ENCODE results near the gene PDCD4.

Gene PDCD4

GRCh38 chr10:110843031-110843430 is 28.7 kb upstream of the PDCD4 start:
- Histone ChIP-seq H3K4me2 (ENCODE audit: low read length, poor library complexity, severe bottlenecking) (no peak overlapping the region), H3K23ac (ENCODE audit: low read length in 2 of 2) (no peak overlapping the region), H3K27ac (ENCODE audit: low read length, poor library complexity, severe bottlenecking) (no peak overlapping the region), H3K79me1 (replicated peaks; ENCODE audit: low read length, poor library complexity, severe bottlenecking) (no peaks in the 10 kb centered on the region), H4K91ac (ENCODE audit: low read length) (no peak overlapping the region), H2BK120ac (ENCODE audit: low read depth, low read length) (no peak overlapping the region), H2BK12ac (ENCODE audit: low read length in 2 of 2) (no peak overlapping the region), H3K14ac (ENCODE audit: low read length in 2 of 2) (no peak overlapping the region), H2AFZ (ENCODE audit: low read depth, low read length) (no peak overlapping the region), H3K9ac (ENCODE audit: low read length) (no peak overlapping the region), H4K8ac (ENCODE audit: low read length) (no peak overlapping the region), H3K9me3 (ENCODE audit: control insufficient read depth, low read length) (no peaks in the 10 kb centered on the region), H3K36me3 (ENCODE audit: control insufficient read depth in 1 of 2, insufficient read depth in 2 of 2, low read depth in 1 of 2, low read length in 2 of 2) (no peaks in the 10 kb centered on the region), H3K4me3 (ENCODE audit: insufficient read depth in 1 of 2, low read depth in 1 of 2, low read length in 2 of 2) (no peak overlapping the region), H3K27me3 (ENCODE audit: control insufficient read depth in 1 of 2, insufficient read depth in 1 of 2, low read length in 2 of 2) (peaks cover 0 to 12% of the 10 kb centered on the region in 2 experiments), H2AK5ac (ENCODE audit: low read length, severe bottlenecking) (no peak overlapping the region), H3K4me1 (ENCODE audit: control insufficient read depth, insufficient read depth, low read depth, low read length) (peaks cover 6% of the 10 kb centered on the region), H2BK5ac (ENCODE audit: low read depth, low read length, poor library complexity, severe bottlenecking) (no peak overlapping the region), H3K18ac (ENCODE audit: low read depth in 1 of 2, low read length in 2 of 2) (no peak overlapping the region), H3K4ac (ENCODE audit: low read depth in 1 of 2, low read length in 2 of 2) (no peak overlapping the region), H2BK15ac (ENCODE audit: low read depth, poor library complexity, severe bottlenecking) (no peak overlapping the region)
- 90% methylated on average over 2 of the region's 2 CpGs for WGBS
- no peak for DNase-seq

GRCh38 chr10:110843796-110844616 is 27.7 kb upstream of the PDCD4 start:
- no peak overlapping the region for H3K4me2 ChIP-seq (ENCODE audit: low read length, poor library complexity, severe bottlenecking)
- H3K4ac ChIP-seq (ENCODE audit: low read depth in 1 of 2, low read length in 2 of 2) = no peak overlapping the region
- H3K14ac ChIP-seq (ENCODE audit: low read length in 2 of 2) = no peak overlapping the region
- H3K27me3 ChIP-seq (ENCODE audit: control insufficient read depth in 1 of 2, insufficient read depth in 1 of 2, low read length in 2 of 2) = peaks cover 0 to 12% of the 10 kb centered on the region in 2 experiments
- no peak overlapping the region for H2BK5ac ChIP-seq (ENCODE audit: low read depth, low read length, poor library complexity, severe bottlenecking)
- no peak overlapping the region for H3K9ac ChIP-seq (ENCODE audit: low read length)
- H3K27ac ChIP-seq (ENCODE audit: low read length, poor library complexity, severe bottlenecking) = no peak overlapping the region
- no peak overlapping the region for H2AFZ ChIP-seq (ENCODE audit: low read depth, low read length)
- WGBS = 81% methylated on average over 8 of the region's 8 CpGs
- H3K36me3 ChIP-seq (ENCODE audit: control insufficient read depth in 1 of 2, insufficient read depth in 2 of 2, low read depth in 1 of 2, low read length in 2 of 2) = no peaks in the 10 kb centered on the region
- DNase-seq = no peak
- no peaks in the 10 kb centered on the region for H3K79me1 ChIP-seq (replicated peaks; ENCODE audit: low read length, poor library complexity, severe bottlenecking)
- H4K91ac ChIP-seq (ENCODE audit: low read length) = no peak overlapping the region
- no peak overlapping the region for H3K23ac ChIP-seq (ENCODE audit: low read length in 2 of 2)
- no peak overlapping the region for H2BK12ac ChIP-seq (ENCODE audit: low read length in 2 of 2)
- no peak overlapping the region for H4K8ac ChIP-seq (ENCODE audit: low read length)
- no peaks in the 10 kb centered on the region for H3K9me3 ChIP-seq (ENCODE audit: control insufficient read depth, low read length)
- no peak overlapping the region for H2BK120ac ChIP-seq (ENCODE audit: low read depth, low read length)
- H2BK15ac ChIP-seq (ENCODE audit: low read depth, poor library complexity, severe bottlenecking) = no peak overlapping the region
- H3K4me1 ChIP-seq (ENCODE audit: control insufficient read depth, insufficient read depth, low read depth, low read length) = peaks cover 6% of the 10 kb centered on the region
- no peak overlapping the region for H3K4me3 ChIP-seq (ENCODE audit: insufficient read depth in 1 of 2, low read depth in 1 of 2, low read length in 2 of 2)
- H3K18ac ChIP-seq (ENCODE audit: low read depth in 1 of 2, low read length in 2 of 2) = no peak overlapping the region
- no peak overlapping the region for H2AK5ac ChIP-seq (ENCODE audit: low read length, severe bottlenecking)

- H3K27me3 ChIP-seq (ENCODE audit: control insufficient read depth in 1 of 2, insufficient read depth in 1 of 2, low read length in 2 of 2) = peaks cover 0 to 12% of the 10 kb centered on the region in 2 experiments
- H2BK120ac ChIP-seq (ENCODE audit: low read depth, low read length) = no peak overlapping the region
- H2BK15ac ChIP-seq (ENCODE audit: low read depth, poor library complexity, severe bottlenecking) = no peak overlapping the region
- H3K4me2 ChIP-seq (ENCODE audit: low read length, poor library complexity, severe bottlenecking) = no peak overlapping the region
- H4K8ac ChIP-seq (ENCODE audit: low read length) = no peak overlapping the region
- no peak overlapping the region for H3K18ac ChIP-seq (ENCODE audit: low read depth in 1 of 2, low read length in 2 of 2)
- H3K4me3 ChIP-seq (ENCODE audit: insufficient read depth in 1 of 2, low read depth in 1 of 2, low read length in 2 of 2) = no peak overlapping the region
- no peak overlapping the region for H3K27ac ChIP-seq (ENCODE audit: low read length, poor library complexity, severe bottlenecking)
- H3K4ac ChIP-seq (ENCODE audit: low read depth in 1 of 2, low read length in 2 of 2) = no peak overlapping the region
- DNase-seq = no peak
- no peaks in the 10 kb centered on the region for H3K79me1 ChIP-seq (replicated peaks; ENCODE audit: low read length, poor library complexity, severe bottlenecking)
- no peak overlapping the region for H3K9ac ChIP-seq (ENCODE audit: low read length)
- H2AK5ac ChIP-seq (ENCODE audit: low read length, severe bottlenecking) = no peak overlapping the region
- no peak overlapping the region for H2AFZ ChIP-seq (ENCODE audit: low read depth, low read length)
- no peak overlapping the region for H2BK5ac ChIP-seq (ENCODE audit: low read depth, low read length, poor library complexity, severe bottlenecking)
- H3K36me3 ChIP-seq (ENCODE audit: control insufficient read depth in 1 of 2, insufficient read depth in 2 of 2, low read depth in 1 of 2, low read length in 2 of 2) = no peaks in the 10 kb centered on the region
- no peaks in the 10 kb centered on the region for H3K9me3 ChIP-seq (ENCODE audit: control insufficient read depth, low read length)
- no peak overlapping the region for H3K23ac ChIP-seq (ENCODE audit: low read length in 2 of 2)
- H2BK12ac ChIP-seq (ENCODE audit: low read length in 2 of 2) = no peak overlapping the region
- peaks cover 6% of the 10 kb centered on the region for H3K4me1 ChIP-seq (ENCODE audit: control insufficient read depth, insufficient read depth, low read depth, low read length)
- H4K91ac ChIP-seq (ENCODE audit: low read length) = no peak overlapping the region
- 81% methylated on average over 4 of the region's 4 CpGs for WGBS
- no peak overlapping the region for H3K14ac ChIP-seq (ENCODE audit: low read length in 2 of 2)
Observed at GRCh38 chr10:110844617-110844881, 27.2 kb upstream of the PDCD4 start.

GRCh38 chr10:110845192-110845755 is 26.5 kb upstream of the PDCD4 start:
- Histone ChIP-seq H3K4ac (ENCODE audit: low read depth in 1 of 2, low read length in 2 of 2) (no peak overlapping the region), H3K9ac (ENCODE audit: low read length) (no peak overlapping the region), H2BK15ac (ENCODE audit: low read depth, poor library complexity, severe bottlenecking) (no peak overlapping the region), H3K9me3 (ENCODE audit: control insufficient read depth, low read length) (no peaks in the 10 kb centered on the region), H3K79me1 (replicated peaks; ENCODE audit: low read length, poor library complexity, severe bottlenecking) (no peaks in the 10 kb centered on the region), H4K91ac (ENCODE audit: low read length) (no peak overlapping the region), H3K27me3 (ENCODE audit: control insufficient read depth in 1 of 2, insufficient read depth in 1 of 2, low read length in 2 of 2) (peaks cover 0 to 12% of the 10 kb centered on the region in 2 experiments), H3K14ac (ENCODE audit: low read length in 2 of 2) (no peak overlapping the region), H3K4me3 (ENCODE audit: insufficient read depth in 1 of 2, low read depth in 1 of 2, low read length in 2 of 2) (no peak overlapping the region), H2AFZ (ENCODE audit: low read depth, low read length) (no peak overlapping the region), H3K18ac (ENCODE audit: low read depth in 1 of 2, low read length in 2 of 2) (no peak overlapping the region), H2BK5ac (ENCODE audit: low read depth, low read length, poor library complexity, severe bottlenecking) (no peak overlapping the region), H3K27ac (ENCODE audit: low read length, poor library complexity, severe bottlenecking) (no peak overlapping the region), H3K4me2 (ENCODE audit: low read length, poor library complexity, severe bottlenecking) (no peak overlapping the region), H3K36me3 (ENCODE audit: control insufficient read depth in 1 of 2, insufficient read depth in 2 of 2, low read depth in 1 of 2, low read length in 2 of 2) (no peaks in the 10 kb centered on the region), H2AK5ac (ENCODE audit: low read length, severe bottlenecking) (no peak overlapping the region), H3K4me1 (ENCODE audit: control insufficient read depth, insufficient read depth, low read depth, low read length) (peaks cover 6% of the 10 kb centered on the region), H2BK120ac (ENCODE audit: low read depth, low read length) (no peak overlapping the region), H4K8ac (ENCODE audit: low read length) (no peak overlapping the region), H3K23ac (ENCODE audit: low read length in 2 of 2) (no peak overlapping the region), H2BK12ac (ENCODE audit: low read length in 2 of 2) (no peak overlapping the region)
- DNase-seq = no peak
- WGBS = 67% methylated on average over 2 of the region's 2 CpGs

Data from mesenchymal stem cell (in vitro differentiated cells and primary cell).